ENCODE measurements around the gene SYNCRIP. TPM values are rescaled to one million over a fixed set of nuclear protein-coding genes. Genes with fewer than 3 reads are reported as not detected.

Gene SYNCRIP
- total RNA-seq, 1 experiment from 2014 or later = 199 TPM

- DNase-seq = no peak
- Histone ChIP-seq H4K8ac (replicated peaks; ENCODE audit: insufficient read length, low read depth, low read length) (no peak overlapping the region), H3K18ac (ENCODE audit: insufficient read length, low read depth, low read length) (no peak overlapping the region), H3K4ac (ENCODE audit: low read depth, low read length) (no peak overlapping the region), H3K9ac (ENCODE audit: extremely low read depth, insufficient read length, low read length) (no peak overlapping the region), H2BK5ac (ENCODE audit: insufficient read length, low read length) (no peak overlapping the region), H3K56ac (ENCODE audit: insufficient read length, low read depth, low read length) (no peak overlapping the region), H3K23ac (ENCODE audit: insufficient read length, low read depth, low read length) (no peak overlapping the region), H2BK120ac (ENCODE audit: low read depth, low read length, poor library complexity, severe bottlenecking) (no peak overlapping the region), H2AFZ (ENCODE audit: low read length) (no peak overlapping the region), H4K20me1 (ENCODE audit: control insufficient read depth, insufficient read depth, insufficient read length) (no peaks in the 10 kb centered on the region), H3K27ac (ENCODE audit: insufficient read length, low read depth, low read length) (no peak overlapping the region), H3T11ph (ENCODE audit: low read length) (no peak overlapping the region), H4K91ac (ENCODE audit: insufficient read length, low read depth, low read length) (no peak overlapping the region), H2BK15ac (ENCODE audit: low read depth, low read length) (no peak overlapping the region), H3K27me3 (ENCODE audit: insufficient read depth, low read length) (no peaks in the 10 kb centered on the region), H3K14ac (ENCODE audit: insufficient read depth, low read length) (no peak overlapping the region), H4K5ac (ENCODE audit: insufficient read length, low read depth, low read length) (no peak overlapping the region), H2AK5ac (ENCODE audit: insufficient read length, low read length) (no peak overlapping the region), H3K79me1 (ENCODE audit: insufficient read depth, low read depth, low read length, poor library complexity, severe bottlenecking) (no peaks in the 10 kb centered on the region), H3K4me2 (ENCODE audit: insufficient read depth, insufficient read length, low read length) (no peak overlapping the region), H3K79me2 (ENCODE audit: insufficient read depth, low read length) (no peaks in the 10 kb centered on the region), H3K9me3 (ENCODE audit: control insufficient read depth, low read depth, low read length) (no peaks in the 10 kb centered on the region), H2BK20ac (ENCODE audit: low read depth, low read length, poor library complexity, severe bottlenecking) (no peak overlapping the region), H3K4me1 (ENCODE audit: insufficient read depth, low read length) (no peaks in the 10 kb centered on the region), H2BK12ac (ENCODE audit: insufficient read length, low read depth, low read length) (no peak overlapping the region), H3K23me2 (ENCODE audit: insufficient read length, low read depth, low read length, poor library complexity, severe bottlenecking) (no peaks in the 10 kb centered on the region)
- Mint-ChIP-seq H3K9me3 (peaks cover 2 to 5% of the 10 kb centered on the region in 2 experiments; a peak in 1 of 5 replicates), H3K4me1 (peaks cover 6 to 7% of the 10 kb centered on the region in 2 experiments), H3K27me3 (ENCODE audit: low read depth) (no peaks in the 10 kb centered on the region), H3K36me3 (ENCODE audit: insufficient read depth in 1 of 3, low read depth in 3 of 3) (peaks cover 4 to 7% (median 6%) of the 10 kb centered on the region in 3 experiments; a peak in 6 of 7 replicates), H3K4me3 (no peak overlapping the region), H3K27ac (no peak overlapping the region)
- TF ChIP-seq CTCF (conservative IDR thresholded peaks at IDR 0.05) = no peak
- no CpG with 5 or more reads among the region's 2 CpGs for WGBS (ENCODE audit: extremely low coverage, insufficient read length, low lambda C conversion rate)
Observed at GRCh38 chr6:85684809-85685171, 42.1 kb upstream of the SYNCRIP start.

Data from H9 (cell line).